SJCRH30 (cell line): Measurements from ENCODE around the gene TRMT61A. TPM values are rescaled to one million over a fixed set of nuclear protein-coding genes. Genes with fewer than 3 reads are reported as not detected.
"Not testable (repeated sequence)": the region's sequence is repeated elsewhere in the genome, so short reads cannot be mapped to it uniquely, and the experiment has no call there.

ENCODE experiments used
- DNase-seq, 2 experiments: peaks; one replicate each; pipeline ENCODE4 v3.0.0-alpha.2; 2015 to 2020
- H3K27ac ChIP-seq: fragments of 250-450 bp; sonication (Bioruptor Pico); 2 replicates; pipeline ENCODE4 v1.5.1; 2020; ENCODE audit warnings: mild to moderate bottlenecking, moderate library complexity
- H3K27me3 ChIP-seq: fragments of 250-450 bp; sonication (Bioruptor Pico); 2 replicates; pipeline ENCODE4 v1.5.1; 2020; ENCODE audit warnings: mild to moderate bottlenecking, moderate library complexity
- H3K36me3 ChIP-seq: fragments of 250-450 bp; sonication (Bioruptor Pico); 2 replicates; pipeline ENCODE4 v1.5.1; 2020; ENCODE audit warnings: mild to moderate bottlenecking, moderate library complexity
- H3K4me1 ChIP-seq: fragments of 250-450 bp; sonication (Bioruptor Pico); 2 replicates; pipeline ENCODE4 v1.5.1; 2020; ENCODE audit warnings: mild to moderate bottlenecking, moderate library complexity
- H3K4me3 ChIP-seq: fragments of 250-450 bp; sonication (Bioruptor Pico); 2 replicates; pipeline ENCODE4 v1.5.1; 2020; ENCODE audit warnings: mild to moderate bottlenecking, moderate library complexity
- H3K9me3 ChIP-seq: fragments of 250-450 bp; sonication (Bioruptor Pico); replicated peaks from 2 replicates; pipeline ENCODE4 v1.5.1; 2020; ENCODE audit warnings: mild to moderate bottlenecking, moderate library complexity
- total RNA-seq: library from RNA; depleted of rRNA; stranded (reverse); fragments of >200 nt; shearing (Covaris generic); gene quantifications from 2 replicates; pipeline ENCODE4 v1.2.3, GENCODE V29; 2014

TRMT61A gene
- total RNA-seq, 1 experiment from 2014 or later: 18.7 TPM

DNA sequence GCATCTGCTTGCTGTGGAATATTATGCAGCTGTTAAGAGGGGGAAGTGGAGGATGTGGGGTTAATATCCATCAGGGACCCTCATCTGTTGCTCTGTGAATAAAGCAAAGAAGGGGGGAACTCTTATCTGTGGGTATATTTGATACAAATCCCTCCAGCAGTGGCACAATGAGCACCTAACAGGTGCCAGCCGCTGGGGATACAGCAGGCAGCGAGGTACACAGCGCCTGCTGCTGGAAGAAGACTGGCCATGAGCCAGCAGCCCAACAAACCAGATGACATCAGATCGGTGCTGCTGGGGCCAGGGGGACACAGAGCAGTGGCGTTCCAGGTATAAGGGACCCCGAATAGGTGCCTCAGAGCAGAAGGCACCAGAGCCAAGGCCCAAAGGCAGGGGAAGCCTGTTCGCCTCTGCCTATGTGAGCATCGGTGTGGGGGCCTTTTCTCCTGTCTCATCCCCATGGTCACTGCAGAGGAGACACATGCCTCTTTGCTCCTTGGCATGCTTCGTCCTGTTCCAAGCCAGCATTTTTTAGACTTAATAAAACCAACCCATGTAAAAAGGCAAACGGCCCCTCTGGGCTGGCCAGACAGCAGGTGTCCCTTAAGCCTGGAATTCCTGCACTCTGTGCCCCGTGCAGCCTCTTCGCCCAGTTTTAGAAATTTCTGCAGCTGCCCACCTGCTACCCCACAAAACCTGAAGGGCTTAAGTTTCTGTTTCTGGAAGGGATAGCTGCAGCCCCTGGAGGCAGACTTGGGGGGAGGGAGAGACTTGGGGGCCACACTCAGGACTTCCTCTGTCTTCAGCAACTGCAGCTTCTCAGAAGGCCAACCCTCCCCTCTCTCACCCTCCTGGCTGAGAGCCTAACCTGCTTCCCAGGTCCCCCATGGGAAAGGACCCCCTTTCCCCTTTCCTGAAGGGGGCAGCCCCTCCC lies 4.7 kb upstream of the TRMT61A start:
- no peak overlapping the region for H3K27ac ChIP-seq
- H3K36me3 ChIP-seq: no peaks in the 10 kb centered on the region
- H3K27me3 ChIP-seq: no peaks in the 10 kb centered on the region; the same call in 1 of the 2 replicates
- peaks cover 26% of the 10 kb centered on the region for H3K4me1 ChIP-seq
- peak; percentile 56 to 69 for DNase-seq
- no peak overlapping the region for H3K4me3 ChIP-seq
- no peaks in the 10 kb centered on the region for H3K9me3 ChIP-seq

DNA sequence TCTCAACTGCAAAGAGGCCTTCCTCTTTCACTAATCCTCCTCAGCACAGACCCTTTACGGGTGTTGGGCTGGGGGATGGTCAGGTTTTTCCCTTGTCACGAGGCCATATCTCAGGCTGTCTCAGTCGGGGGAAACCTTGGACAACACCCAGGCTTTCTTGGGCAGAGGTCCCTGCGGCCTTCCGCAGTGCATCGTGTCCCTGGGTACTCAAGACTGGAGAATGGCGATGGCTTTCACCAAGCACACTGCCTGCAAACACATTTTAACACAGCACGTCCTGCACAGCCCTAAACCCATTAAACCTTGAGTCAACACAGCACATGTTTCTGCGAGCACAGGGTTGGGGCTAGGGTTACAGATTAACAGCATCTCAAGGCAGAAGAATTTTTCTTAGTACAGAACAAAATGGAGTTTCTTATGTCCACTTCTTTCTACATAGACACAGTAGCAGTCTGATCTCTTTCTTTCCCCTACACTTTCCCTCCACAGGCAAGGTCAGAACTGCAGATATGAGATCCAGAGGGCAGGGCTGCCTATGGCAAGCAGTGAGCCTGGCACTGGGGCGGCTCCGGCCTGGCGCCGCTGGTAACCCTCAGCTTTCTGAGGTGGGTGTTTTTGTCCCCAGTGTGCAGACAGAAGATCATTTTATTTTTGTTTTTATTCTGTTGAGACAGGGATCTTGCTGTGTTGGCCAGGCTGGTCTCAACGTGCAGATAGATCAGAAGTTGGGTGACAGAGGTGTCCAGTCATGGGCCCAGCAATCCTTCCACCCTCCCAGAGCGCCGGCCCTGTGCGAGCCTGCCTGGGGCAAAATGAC lies 3.4 kb upstream of the TRMT61A start:
- not testable (repeated sequence) for H3K36me3 ChIP-seq, H3K9me3 ChIP-seq, H3K27ac ChIP-seq, H3K4me3 ChIP-seq, H3K27me3 ChIP-seq, DNase-seq
- H3K4me1 ChIP-seq: peaks cover 34% of the 10 kb centered on the region

GRCh38 chr14:103526247-103526913 lies 2.6 kb upstream of the TRMT61A start:
- Histone ChIP-seq H3K27ac (no peak overlapping the region), H3K4me3 (no peak overlapping the region), H3K9me3 (no peaks in the 10 kb centered on the region), H3K4me1 (peaks cover 34% of the 10 kb centered on the region), H3K36me3 (peaks cover 4% of the 10 kb centered on the region; the same call in 1 of the 2 replicates), H3K27me3 (no peaks in the 10 kb centered on the region; the same call in 1 of the 2 replicates)
- no peak for DNase-seq

DNA sequence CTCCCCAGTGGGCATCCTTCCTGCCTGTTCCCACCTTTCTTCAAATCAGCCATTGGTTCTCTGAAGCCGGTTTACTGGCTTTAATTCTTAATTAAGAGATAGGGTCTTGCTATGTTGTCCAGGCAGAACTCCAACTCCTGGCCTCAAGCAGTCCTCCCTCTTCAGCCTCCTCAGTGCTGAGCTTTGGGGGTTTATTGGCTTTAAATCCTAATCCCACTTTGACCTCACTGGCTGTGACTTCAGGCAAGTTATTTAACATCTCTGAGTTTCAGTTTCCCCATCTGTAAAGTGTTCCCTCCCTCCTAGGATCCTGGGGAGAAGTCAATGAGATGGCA lies 2.1 kb upstream of the TRMT61A start:
- Histone ChIP-seq H3K9me3 (no peaks in the 10 kb centered on the region), H3K4me3 (no peak overlapping the region), H3K36me3 (peaks cover 4% of the 10 kb centered on the region; the same call in 1 of the 2 replicates), H3K27me3 (no peaks in the 10 kb centered on the region; the same call in 1 of the 2 replicates), H3K4me1 (peaks cover 34% of the 10 kb centered on the region), H3K27ac (no peak overlapping the region)
- DNase-seq: no peak

DNA sequence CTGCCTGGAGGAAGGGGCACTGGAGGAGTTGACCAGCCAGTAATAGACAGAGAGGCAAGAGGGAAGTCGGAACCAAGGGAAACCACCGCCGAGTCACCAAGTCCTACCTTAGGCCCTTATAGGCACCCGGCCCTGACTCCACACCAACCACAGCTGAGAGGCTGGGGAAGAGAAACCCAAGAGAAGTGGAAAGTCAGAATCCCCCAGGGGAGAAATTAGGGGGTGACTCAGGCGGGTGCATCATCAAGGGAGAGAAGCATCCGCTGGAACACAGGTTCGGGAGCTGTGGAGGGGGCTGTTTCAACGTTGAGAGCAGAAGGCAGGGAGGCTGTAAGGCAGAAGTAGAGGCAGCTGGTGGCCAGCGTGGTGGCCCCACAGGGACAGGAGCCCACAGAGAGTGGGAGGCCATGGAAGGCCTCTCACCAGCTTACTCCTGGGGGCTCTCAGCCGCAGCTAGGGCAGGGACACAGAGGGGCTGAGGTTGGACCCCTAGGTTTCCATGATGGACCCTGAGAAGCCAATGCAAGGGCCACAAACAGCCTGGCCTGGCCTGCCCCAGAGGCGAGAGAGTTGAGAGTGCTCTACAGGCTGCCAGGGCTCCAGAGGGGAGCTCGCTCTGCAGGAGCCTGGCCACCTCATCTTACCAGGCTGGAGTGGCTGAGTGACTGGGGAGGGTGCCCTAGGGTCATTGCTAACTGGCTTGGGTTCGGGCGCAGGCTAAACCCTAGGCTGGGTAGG lies 1.4 kb upstream of the TRMT61A start:
- H3K27me3 ChIP-seq: no peaks in the 10 kb centered on the region; the same call in 1 of the 2 replicates
- no peak for DNase-seq

GRCh38 chr14:103528146-103528586 lies 830 bp upstream of the TRMT61A start:
- peak overlapping the region; percentile 45; the same call in 1 of the 2 replicates for H3K27ac ChIP-seq
- no peak for DNase-seq
- H3K4me3 ChIP-seq: peak overlapping the region; percentile 96
- no peaks in the 10 kb centered on the region for H3K9me3 ChIP-seq
- no peaks in the 10 kb centered on the region; the same call in 1 of the 2 replicates for H3K27me3 ChIP-seq
- H3K4me1 ChIP-seq: peaks cover 29% of the 10 kb centered on the region
- peaks cover 4% of the 10 kb centered on the region; the same call in 1 of the 2 replicates for H3K36me3 ChIP-seq

More for the DNA sequence above, 1.4 kb upstream of the TRMT61A start:
- Histone ChIP-seq H3K27ac (no peak overlapping the region), H3K4me3 (no peak overlapping the region), H3K4me1 (peaks cover 34% of the 10 kb centered on the region), H3K36me3 (peaks cover 4% of the 10 kb centered on the region; the same call in 1 of the 2 replicates), H3K9me3 (no peaks in the 10 kb centered on the region)

GRCh38 chr14:103529383-103530365 lies 678 bp downstream of the TRMT61A start:
- Histone ChIP-seq H3K27me3 (no peaks in the 10 kb centered on the region), H3K9me3 (no peaks in the 10 kb centered on the region), H3K36me3 (peaks cover 6% of the 10 kb centered on the region; the same call in 1 of the 2 replicates), H3K4me3 (peak overlapping the region; percentile 96), H3K4me1 (peaks cover 19% of the 10 kb centered on the region), H3K27ac (peak overlapping the region; percentile 43; the same call in 1 of the 2 replicates)
- no peak for DNase-seq

- peaks cover 6% of the 10 kb centered on the region; the same call in 1 of the 2 replicates for H3K36me3 ChIP-seq
- H3K4me3 ChIP-seq: peak overlapping the region; percentile 96; the same call in 1 of the 2 replicates
- DNase-seq: peak; percentile 71 to 73
- H3K27me3 ChIP-seq: no peaks in the 10 kb centered on the region
- H3K4me1 ChIP-seq: peaks cover 17% of the 10 kb centered on the region
- no peaks in the 10 kb centered on the region for H3K9me3 ChIP-seq
- H3K27ac ChIP-seq: no peak overlapping the region
Observed at GRCh38 chr14:103530390-103530789, 1.4 kb downstream of the TRMT61A start.

DNA sequence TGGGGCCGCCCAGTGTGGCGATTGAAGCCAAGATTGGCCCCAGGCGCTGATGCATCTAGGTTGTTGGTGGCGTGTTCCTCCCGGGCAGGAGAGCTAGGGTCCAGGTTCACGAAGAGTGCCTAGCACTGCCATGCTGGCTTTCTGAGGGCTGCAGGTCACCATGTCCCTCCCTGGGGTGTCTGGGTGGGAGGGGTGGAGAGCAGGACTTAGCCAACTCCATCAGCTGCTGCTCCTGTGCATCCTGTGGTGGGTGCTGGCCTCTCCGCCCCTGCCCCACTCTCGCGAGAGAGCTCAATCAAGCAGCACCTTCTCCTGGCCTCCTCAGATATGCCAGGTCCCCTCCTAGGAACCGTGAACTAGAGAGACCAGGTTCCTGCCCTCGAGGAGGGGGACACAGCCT lies 1.8 kb downstream of the TRMT61A start:
- no peaks in the 10 kb centered on the region for H3K9me3 ChIP-seq
- peaks cover 6% of the 10 kb centered on the region; the same call in 1 of the 2 replicates for H3K36me3 ChIP-seq
- H3K4me1 ChIP-seq: peaks cover 12% of the 10 kb centered on the region
- no peak overlapping the region for H3K4me3 ChIP-seq
- DNase-seq: no peak
- H3K27me3 ChIP-seq: no peaks in the 10 kb centered on the region
- no peak overlapping the region for H3K27ac ChIP-seq

DNA sequence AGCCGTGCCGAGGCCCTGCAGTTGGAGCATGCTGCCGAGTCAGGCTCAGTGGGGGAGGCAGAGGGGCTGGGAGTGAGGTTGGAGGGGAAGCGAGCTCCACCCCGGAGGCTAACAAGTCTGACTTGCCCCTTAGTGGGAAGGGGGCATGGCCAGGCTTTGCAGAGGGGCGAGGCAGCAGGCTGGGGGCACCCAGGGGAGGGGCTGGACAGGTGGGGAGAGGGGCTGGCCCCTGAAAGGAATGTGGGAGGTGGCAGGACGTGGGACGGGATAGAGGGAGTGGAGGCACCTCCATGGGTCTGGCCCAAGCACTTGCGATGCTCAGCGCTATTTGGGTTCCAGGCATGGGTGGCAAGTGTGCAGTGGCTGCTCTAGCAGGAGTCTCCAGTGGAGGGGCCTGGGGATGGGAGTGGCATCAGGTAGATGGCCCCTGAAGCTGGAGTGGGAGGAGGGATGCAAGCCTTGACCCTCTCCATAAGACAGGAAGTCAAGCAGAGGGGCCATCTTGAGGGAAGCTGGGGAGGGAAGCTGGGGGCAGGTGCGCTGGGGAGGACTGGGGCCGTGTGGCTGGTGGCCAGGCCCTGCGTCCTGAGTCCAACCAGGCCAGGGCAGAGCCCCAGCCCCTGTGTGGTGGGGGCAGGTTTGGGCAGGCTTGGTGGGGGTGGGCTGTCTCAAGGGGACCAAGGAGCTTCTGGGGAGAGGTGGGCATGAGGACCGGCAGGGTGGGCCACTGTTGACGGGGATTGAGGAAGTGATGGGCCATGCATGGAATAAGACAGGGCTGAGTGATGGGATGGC lies 2.6 kb downstream of the TRMT61A start:
- Histone ChIP-seq H3K27me3 (no peaks in the 10 kb centered on the region), H3K9me3 (no peaks in the 10 kb centered on the region), H3K4me1 (peaks cover 12% of the 10 kb centered on the region), H3K27ac (no peak overlapping the region), H3K4me3 (no peak overlapping the region), H3K36me3 (peaks cover 6% of the 10 kb centered on the region; the same call in 1 of the 2 replicates)
- no peak for DNase-seq

GRCh38 chr14:103532216-103533136 lies 3.5 kb downstream of the TRMT61A start:
- H3K4me3 ChIP-seq: no peak overlapping the region
- peaks cover 6% of the 10 kb centered on the region; the same call in 1 of the 2 replicates for H3K36me3 ChIP-seq
- no peak for DNase-seq
- H3K27ac ChIP-seq: no peak overlapping the region
- no peaks in the 10 kb centered on the region for H3K27me3 ChIP-seq
- peaks cover 19% of the 10 kb centered on the region for H3K4me1 ChIP-seq
- H3K9me3 ChIP-seq: no peaks in the 10 kb centered on the region
